M059J (cell line): Measurements from ENCODE around the gene TARBP1. TPM values are rescaled to one million over a fixed set of nuclear protein-coding genes. Genes with fewer than 3 reads are reported as not detected.
"Not testable (repeated sequence)": the region's sequence is repeated elsewhere in the genome, so short reads cannot be mapped to it uniquely, and the experiment has no call there.

ENCODE experiments used
- DNase-seq: peaks from one replicate; pipeline ENCODE4 v3.0.0-alpha.2; 2012; ENCODE audit warnings: low read depth
- total RNA-seq: library from RNA; depleted of rRNA; stranded (reverse); fragments of >200 nt; shearing (Covaris generic); gene quantifications from 2 replicates; pipeline ENCODE4 v1.2.3, GENCODE V29; 2014

Gene TARBP1
- total RNA-seq, 1 experiment from 2014 or later = 17.1 TPM

GRCh38 chr1:234396871-234397270 is 82.1 kb downstream of the TARBP1 start:
- no peak for DNase-seq

- DNase-seq = no peak
These were observed 82.9 kb downstream of the TARBP1 start for GRCh38 chr1:234396092-234396491.

- no peak for DNase-seq
These were observed 83.7 kb downstream of the TARBP1 start for GRCh38 chr1:234395297-234395696.

GRCh38 chr1:234393190-234393589 is 85.8 kb downstream of the TARBP1 start:
- no peak for DNase-seq

- DNase-seq = no peak
These were observed 90.9 kb downstream of the TARBP1 start for GRCh38 chr1:234388094-234388493.

- DNase-seq = no peak
These were observed 92.9 kb downstream of the TARBP1 start for GRCh38 chr1:234386122-234386521.

GRCh38 chr1:234381699-234382555 is 97.1 kb downstream of the TARBP1 start:
- DNase-seq = no peak

GRCh38 chr1:234379591-234380109 is 99.3 kb downstream of the TARBP1 start:
- not testable (repeated sequence) for DNase-seq

- DNase-seq = no peak
These were observed 103.3 kb downstream of the TARBP1 start for GRCh38 chr1:234375672-234376071.

GRCh38 chr1:234373959-234374254 is 105.1 kb downstream of the TARBP1 start:
- no peak for DNase-seq

GRCh38 chr1:234373064-234373958 is 105.7 kb downstream of the TARBP1 start, which contains the start of gene COA6:
Gene COA6 (plus strand): TSS chr1:234373456. CDS start chr1:234373467, 11 bp downstream.
- peak; percentile 96 for DNase-seq

- no peak for DNase-seq
These were observed 106.8 kb downstream of the TARBP1 start for GRCh38 chr1:234372011-234372757.

GRCh38 chr1:234371414-234371813 is 107.6 kb downstream of the TARBP1 start:
- DNase-seq = no peak

- no peak for DNase-seq
These were observed 109.2 kb downstream of the TARBP1 start for GRCh38 chr1:234369784-234370183.

- no peak for DNase-seq
These were observed 109.9 kb downstream of the TARBP1 start for GRCh38 chr1:234369033-234369430.

- DNase-seq = peak; percentile 20
These were observed 110.5 kb downstream of the TARBP1 start for GRCh38 chr1:234368320-234369032.

- DNase-seq = no peak
These were observed 116.4 kb downstream of the TARBP1 start for GRCh38 chr1:234362558-234362957.

GRCh38 chr1:234361102-234361603 is 117.8 kb downstream of the TARBP1 start:
- DNase-seq = no peak

- DNase-seq = no peak
These were observed 121.1 kb downstream of the TARBP1 start for GRCh38 chr1:234357831-234358230.

- not testable (repeated sequence) for DNase-seq
These were observed 122.2 kb downstream of the TARBP1 start for GRCh38 chr1:234356615-234357269.
